Camera-type eye (tissue), 1 donor: ENCODE results near the gene IFI16. TPM values are rescaled to one million over a fixed set of nuclear protein-coding genes. Genes with fewer than 3 reads are reported as not detected.

Experiments used
- total RNA-seq: library from RNA; depleted of rRNA; stranded (reverse); fragments of >200 nt; gene quantifications from one replicate; pipeline ENCODE4 v1.2.3, GENCODE V29; 2014

The IFI16 gene
- 41.9 TPM for total RNA-seq

GRCh38 chr1:159009704-159010361, at the start of gene IFI16:
IFI16 (plus strand) TSS chr1:159009907; CDS start chr1:159014681, 4,774 bp downstream.

GRCh38 chr1:159076438-159077119, 66.9 kb downstream of the IFI16 start, which contains the start of gene AIM2:
AIM2 (minus strand) TSS chr1:159076766; CDS start chr1:159073499, 3,267 bp downstream.

Other genes with a start within 250 kb of the IFI16 start
- not detected for gene OR6N1, start 237.7 kb upstream of the IFI16 start, total RNA-seq
- gene OR6N2, start 228.7 kb upstream of the IFI16 start, total RNA-seq, result not detected
- 6.8 TPM for gene MNDA, start 178.6 kb upstream of the IFI16 start, total RNA-seq
- gene PYHIN1, start 78.4 kb upstream of the IFI16 start, total RNA-seq, result not detected
- gene AIM2, start 66.9 kb downstream of the IFI16 start, total RNA-seq, result 5.2 TPM
- gene CADM3, start 161.7 kb downstream of the IFI16 start, total RNA-seq, result 89.3 TPM
- 8.9 TPM for gene ACKR1, start 195.0 kb downstream of the IFI16 start, total RNA-seq